Activated CD4-positive, alpha-beta T cell treated with anti-CD3 and anti-CD28 coated beads for 48 hours (primary cell): ENCODE data around the gene CATSPER1.
"Not testable (repeated sequence)": the region's sequence is repeated elsewhere in the genome, so short reads cannot be mapped to it uniquely, and the experiment has no call there.

Experiments
- DNase-seq: peaks from one replicate; pipeline ENCODE4 v3.0.0-alpha.2; 2020

CATSPER1 gene

GRCh38 chr11:66020212-66020611 lies 6.1 kb downstream of the CATSPER1 start:
- no peak for DNase-seq

GRCh38 chr11:66017321-66017720 lies 9.0 kb downstream of the CATSPER1 start:
- DNase-seq = no peak

GRCh38 chr11:66016793-66017177 lies 9.5 kb downstream of the CATSPER1 start:
- DNase-seq = no peak

- DNase-seq = no peak
These were observed 10.1 kb downstream of the CATSPER1 start for GRCh38 chr11:66015936-66016792.

GRCh38 chr11:66015454-66015881 lies 10.8 kb downstream of the CATSPER1 start:
- no peak for DNase-seq

- no peak for DNase-seq
These were observed 11.3 kb downstream of the CATSPER1 start for GRCh38 chr11:66014804-66015453.

GRCh38 chr11:66013762-66014100 lies 12.5 kb downstream of the CATSPER1 start:
- no peak for DNase-seq

GRCh38 chr11:66012946-66013761 lies 13.1 kb downstream of the CATSPER1 start:
- DNase-seq = no peak

- DNase-seq = no peak
These were observed 13.8 kb downstream of the CATSPER1 start for GRCh38 chr11:66012371-66012945.

GRCh38 chr11:66011785-66012303 lies 14.4 kb downstream of the CATSPER1 start, which contains the start of gene CST6:
TSS of gene CST6 (plus strand) at chr11:66012008. CDS start at chr11:66012045, 37 bp downstream.
- DNase-seq = no peak

- DNase-seq = no peak
These were observed 15.0 kb downstream of the CATSPER1 start for GRCh38 chr11:66011239-66011784.

GRCh38 chr11:66010036-66010435 lies 16.2 kb downstream of the CATSPER1 start:
- DNase-seq = not testable (repeated sequence)

- DNase-seq = no peak
These were observed 17.7 kb downstream of the CATSPER1 start for GRCh38 chr11:66008468-66009101.

GRCh38 chr11:66008095-66008467 lies 18.2 kb downstream of the CATSPER1 start:
- DNase-seq = no peak

GRCh38 chr11:66007201-66007634 lies 19.1 kb downstream of the CATSPER1 start:
- no peak for DNase-seq

- DNase-seq = no peak
These were observed 19.4 kb downstream of the CATSPER1 start for GRCh38 chr11:66006891-66007176.

- no peak for DNase-seq
These were observed 20.0 kb downstream of the CATSPER1 start for GRCh38 chr11:66006134-66006890.

GRCh38 chr11:66004186-66004585 lies 22.1 kb downstream of the CATSPER1 start:
- no peak for DNase-seq

- DNase-seq = no peak
These were observed 23.0 kb downstream of the CATSPER1 start for GRCh38 chr11:66003291-66003690.

- DNase-seq = no peak
These were observed 23.5 kb downstream of the CATSPER1 start for GRCh38 chr11:66002648-66003225.
